Lung (tissue), 12 donors: ENCODE measurements around the gene ACMSD. TPM values are rescaled to one million over a fixed set of nuclear protein-coding genes. Genes with fewer than 3 reads are reported as not detected.
A peak's percentile ranks its signal among the peaks of the same experiment; 100 is the strongest.

Source experiments
- ATAC-seq: fragments of 200-7000 bp; cut with Tn5 transposase; one replicate; pipeline ENCODE4 v1.9.1; 2020; ENCODE audit warnings: moderate number of reproducible peaks; ENCODE audit not compliant: insufficient read depth, low FRiP score
- DNase-seq, 3 donors: peaks; one replicate each; pipeline ENCODE4 v3.0.0-alpha.2; 2013 to 2017
- H3K27ac ChIP-seq, 2 donors: one replicate each; pipeline ENCODE4 v1.5.1; 2013; ENCODE audit warnings: mild to moderate bottlenecking in 2 of 2, moderate library complexity in 2 of 2, control low read depth in 1 of 2, inconsistent platforms in 1 of 2, low read depth in 1 of 2, low read length in 1 of 2
- H3K27me3 ChIP-seq, 3 donors: one replicate each; pipeline ENCODE4 v1.5.1; 2013; ENCODE audit warnings: low read length in 2 of 3; ENCODE audit not compliant: control insufficient read depth in 3 of 3, insufficient read depth in 3 of 3
- H3K36me3 ChIP-seq, 4 donors: one replicate each; pipeline ENCODE4 v1.5.1; 2013; ENCODE audit warnings: low read length in 4 of 4, mild to moderate bottlenecking in 1 of 4, moderate library complexity in 1 of 4; ENCODE audit not compliant: control insufficient read depth in 4 of 4, insufficient read depth in 4 of 4
- H3K4me1 ChIP-seq, 5 donors: one replicate each; pipeline ENCODE4 v1.5.1; 2013; ENCODE audit warnings: low read length in 5 of 5, mild to moderate bottlenecking in 2 of 5, moderate library complexity in 1 of 5; ENCODE audit not compliant: control insufficient read depth in 5 of 5, insufficient read depth in 5 of 5
- H3K4me3 ChIP-seq: one replicate; pipeline ENCODE4 v1.5.1; 2013; ENCODE audit warnings: mild to moderate bottlenecking, control low read depth, moderate library complexity
- H3K9ac ChIP-seq, 2 donors: one replicate each; pipeline ENCODE4 v1.5.1; 2013; ENCODE audit warnings: low read length in 2 of 2, control low read depth in 1 of 2; ENCODE audit not compliant: insufficient read depth in 1 of 2
- H3K9me3 ChIP-seq, 4 donors: one replicate each; pipeline ENCODE4 v1.5.1; 2013; ENCODE audit warnings: low read length in 3 of 4, mild to moderate bottlenecking in 1 of 4, moderate library complexity in 1 of 4; ENCODE audit not compliant: control insufficient read depth in 4 of 4, insufficient read depth in 3 of 4
- WGBS, 2 donors: extraction: QIAGEN DNeasy Blood & Tissue Kit; methylation state at CpG; one replicate each; pipeline ENCODE4 v1.1.7; 2013; 5-methylcytosine and 5-hydroxymethylcytosine counted together
- polyA plus RNA-seq, 2 donors: library from polyadenylated mRNA; stranded (reverse); fragments of 200-250 nt; gene quantifications; one replicate each; pipeline ENCODE4 v1.2.1, GENCODE V29; 2013
- total RNA-seq, 2 donors: library from RNA; depleted of rRNA in 1 of 2; stranded (reverse); fragments of >200 nt in 1 of 2; gene quantifications; one replicate each; pipeline ENCODE4 v1.2.1, GENCODE V29; 2014 to 2021
- TF ChIP-seq, protein P1 (sequence below): IDR thresholded peaks from 2 replicates; pipeline ENCODE4 v1.5.1; 2012; ENCODE audit warnings: mild to moderate bottlenecking; ENCODE audit errors: control extremely low read depth, extremely low read depth
- donor health status: control.
- donor health status: control.
- donor health status: Bipolar disorder and iron deficiency.
- donor health status: healthy.
- donor health status: DM: yes; HTN: yes; CAD: no.

ACMSD gene
- total and polyA plus RNA-seq, 4 donors, result 0.08 to 0.14 (median 0.12) TPM; not detected in 1

DNA sequence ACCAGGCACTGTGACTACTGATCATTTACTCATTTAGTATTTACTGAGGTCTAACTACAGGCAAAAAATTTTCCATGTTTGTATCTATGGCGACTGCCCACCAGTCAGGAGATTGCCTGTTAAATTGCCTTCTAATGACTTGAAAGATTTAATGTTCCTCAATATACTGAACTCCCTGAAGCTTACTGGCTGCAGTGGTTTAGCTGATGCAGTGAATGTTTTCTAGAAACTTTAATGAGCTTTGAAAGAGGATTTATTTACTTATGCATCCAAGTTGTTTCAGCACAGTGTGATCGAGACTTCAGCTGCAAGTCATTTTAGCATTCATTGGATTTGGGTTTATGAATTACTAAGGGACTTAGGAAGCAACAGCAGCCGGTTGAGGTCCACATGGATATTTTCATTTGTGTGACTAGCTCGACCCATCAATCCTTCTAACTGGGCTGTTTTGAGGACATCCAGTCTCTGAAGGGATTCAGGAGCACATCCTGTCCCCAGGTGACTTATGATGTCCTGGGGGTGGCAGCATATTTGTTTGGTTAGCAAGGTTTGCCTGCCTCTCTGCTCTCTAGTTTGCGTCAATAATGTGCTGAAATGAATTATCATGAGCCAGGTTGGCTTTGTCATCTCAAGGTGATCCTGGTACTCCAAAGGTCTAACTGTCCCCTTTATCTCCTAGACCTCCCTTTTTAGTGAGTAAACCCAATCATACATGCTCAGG lies 26.8 kb downstream of the ACMSD start:
- DNase-seq, result peak in 2 of 3 donors; percentile 3 to 25
- WGBS, 2 donors, result 89 to 94% methylated on average over 5 of the region's 5 CpGs

DNA sequence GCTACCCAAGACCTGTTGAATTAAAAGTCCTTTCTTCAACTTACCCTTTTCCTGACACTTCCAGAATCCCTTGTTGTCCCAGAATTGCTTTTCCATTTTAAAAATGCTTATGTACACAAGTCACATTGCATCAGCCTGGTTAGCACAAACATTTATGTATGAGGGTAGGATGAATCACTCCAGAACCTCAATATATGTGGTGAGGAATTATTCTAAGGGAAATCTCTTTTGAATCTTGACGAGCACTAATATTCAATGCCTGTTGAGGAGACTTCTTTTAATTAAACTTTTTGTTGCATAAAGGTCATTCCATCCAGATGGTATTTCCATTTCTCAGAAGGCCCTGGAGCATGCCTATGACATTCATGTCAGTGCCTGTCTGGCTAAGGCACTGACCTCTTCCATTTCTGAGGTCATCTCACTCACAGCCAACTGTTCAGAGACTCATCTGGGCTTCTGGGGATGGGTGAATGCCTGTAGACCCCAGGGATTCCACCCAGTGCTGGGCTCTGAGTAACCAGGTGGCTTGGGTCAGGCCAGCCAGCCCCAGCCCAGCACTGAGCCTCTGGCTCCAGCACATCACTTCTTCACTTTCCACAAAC lies 28.2 kb downstream of the ACMSD start:
- Histone ChIP-seq H3K27ac (no peak overlapping the region), H3K27me3 (no peaks in the 10 kb centered on the region), H3K36me3 (no peaks in the 10 kb centered on the region), H3K4me1 (no peaks in the 10 kb centered on the region), H3K9ac (no peak overlapping the region), H3K4me3 (no peak overlapping the region), H3K9me3 (peaks cover 0 to 4% (median 0%) of the 10 kb centered on the region in 4 donors)
- ATAC-seq (no peak), DNase-seq (no peak)
- 91 to 94% methylated on average over 1 of the region's 1 CpG for WGBS, 2 donors
- TF ChIP-seq, protein P1, sequence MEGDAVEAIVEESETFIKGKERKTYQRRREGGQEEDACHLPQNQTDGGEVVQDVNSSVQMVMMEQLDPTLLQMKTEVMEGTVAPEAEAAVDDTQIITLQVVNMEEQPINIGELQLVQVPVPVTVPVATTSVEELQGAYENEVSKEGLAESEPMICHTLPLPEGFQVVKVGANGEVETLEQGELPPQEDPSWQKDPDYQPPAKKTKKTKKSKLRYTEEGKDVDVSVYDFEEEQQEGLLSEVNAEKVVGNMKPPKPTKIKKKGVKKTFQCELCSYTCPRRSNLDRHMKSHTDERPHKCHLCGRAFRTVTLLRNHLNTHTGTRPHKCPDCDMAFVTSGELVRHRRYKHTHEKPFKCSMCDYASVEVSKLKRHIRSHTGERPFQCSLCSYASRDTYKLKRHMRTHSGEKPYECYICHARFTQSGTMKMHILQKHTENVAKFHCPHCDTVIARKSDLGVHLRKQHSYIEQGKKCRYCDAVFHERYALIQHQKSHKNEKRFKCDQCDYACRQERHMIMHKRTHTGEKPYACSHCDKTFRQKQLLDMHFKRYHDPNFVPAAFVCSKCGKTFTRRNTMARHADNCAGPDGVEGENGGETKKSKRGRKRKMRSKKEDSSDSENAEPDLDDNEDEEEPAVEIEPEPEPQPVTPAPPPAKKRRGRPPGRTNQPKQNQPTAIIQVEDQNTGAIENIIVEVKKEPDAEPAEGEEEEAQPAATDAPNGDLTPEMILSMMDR, result no peak

More for the DNA sequence above, 26.8 kb downstream of the ACMSD start:
- TF ChIP-seq, protein P1, result no peak
- H3K27me3 ChIP-seq, result no peaks in the 10 kb centered on the region
- H3K9ac ChIP-seq, result no peak overlapping the region
- H3K4me1 ChIP-seq, result no peaks in the 10 kb centered on the region
- no peak overlapping the region for H3K27ac ChIP-seq
- H3K4me3 ChIP-seq, result no peak overlapping the region
- no peak for ATAC-seq
- peaks cover 0 to 4% (median 0%) of the 10 kb centered on the region in 4 donors for H3K9me3 ChIP-seq
- no peaks in the 10 kb centered on the region for H3K36me3 ChIP-seq

DNA sequence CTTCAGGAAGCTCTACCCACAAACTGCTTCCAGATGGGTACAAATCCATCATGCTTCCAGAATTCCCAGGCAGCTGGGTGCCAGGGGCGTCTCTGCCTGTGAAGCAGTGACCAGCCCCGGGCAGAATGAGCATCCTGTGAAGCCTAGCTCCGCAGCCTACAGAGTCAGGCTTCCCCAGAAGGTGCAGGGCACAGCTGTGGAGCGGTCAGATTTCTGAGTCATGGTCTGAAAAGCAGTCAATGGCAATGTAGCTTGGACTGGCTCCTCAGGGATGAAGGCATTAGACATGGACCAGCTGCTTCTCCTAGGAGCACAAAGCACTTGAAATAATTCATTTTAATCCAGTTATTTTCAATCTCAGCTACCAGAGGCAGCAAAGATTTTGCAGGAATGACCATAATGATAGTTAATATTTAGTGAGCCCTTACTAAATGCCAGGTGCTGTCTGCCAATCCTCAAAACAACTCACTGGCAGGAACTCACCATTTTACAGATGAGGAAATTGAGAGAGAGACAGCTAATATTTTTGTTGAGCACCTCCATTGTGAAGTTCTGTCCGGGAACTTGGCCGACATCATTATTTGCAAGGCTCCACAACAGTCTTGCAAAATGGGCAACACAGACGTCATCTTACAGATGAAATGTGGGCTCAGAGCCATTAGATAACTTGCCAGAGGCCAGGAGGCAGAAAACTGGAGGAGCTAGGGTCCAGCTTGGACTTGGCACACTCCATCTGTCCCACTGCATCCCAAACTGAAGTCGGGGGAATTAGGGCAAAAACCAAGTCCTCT lies 31.7 kb downstream of the ACMSD start:
- Histone ChIP-seq H3K4me3 (no peak overlapping the region), H3K36me3 (no peaks in the 10 kb centered on the region), H3K4me1 (no peaks in the 10 kb centered on the region), H3K27ac (no peak overlapping the region), H3K27me3 (no peaks in the 10 kb centered on the region), H3K9me3 (no peaks in the 10 kb centered on the region), H3K9ac (no peak overlapping the region)
- whole genome bisulfite sequencing, 2 donors, result 84 to 90% methylated on average over 8 of the region's 8 CpGs
- TF ChIP-seq, protein P1, result no peak
- ATAC-seq (peak; percentile 19), DNase-seq (no peak)
